HepG2 (cell line): ENCODE results near the gene CUTC. TPM values are rescaled to one million over a fixed set of nuclear protein-coding genes. Genes with fewer than 3 reads are reported as not detected.

Experiments used
- ATAC-seq: fragments of 200-7000 bp; cut with Tn5 transposase; 3 replicates; pipeline ENCODE4 v1.9.1; 2020; ENCODE audit warnings: mild to moderate bottlenecking, moderate library complexity
- BruUV-seq: library from RNA; stranded (reverse); fragments of 400-500 nt; replicated peaks from 2 replicates; lab custom pipeline; 2021; lab: Mats Ljungman, UMichigan
- CTCF ChIA-PET: fragments of 300-600 bp; formaldehyde crosslinking; extraction: SDS; loops from one replicate; lab custom pipeline; 2021; ENCODE audit warnings: low total read pairs, inconsistent platforms, low intra/inter-chr PET ratio; lab: Yijun Ruan, JAX
- POLR2A ChIA-PET: fragments of 350-600 bp; sonication (Branson Sonifier 250); formaldehyde crosslinking; loops from one replicate; lab custom pipeline; 2020; ENCODE audit warnings: antibody characterized with exemption, inconsistent platforms; lab: Yijun Ruan, JAX
- DNase-seq: peaks from one replicate; pipeline ENCODE4 v3.0.0-alpha.2; 2015; ENCODE audit warnings: low spot score
- FAIRE-seq: peaks from 3 replicates; lab custom pipeline; 2011; peaks lifted over from hg19 to GRCh38; lab: Jason Lieb, UNC
- H2AFZ ChIP-seq: one replicate; pipeline ENCODE4 v1.6.1; 2011; ENCODE audit warnings: low read length, inconsistent platforms
- H3K27ac ChIP-seq: fragments of 300-600 bp; 3 replicates; pipeline ENCODE4 v1.8.0; 2011; ENCODE audit warnings: mixed run types, mild to moderate bottlenecking, mixed read lengths, low read length, inconsistent platforms; ENCODE audit not compliant: insufficient read depth; ENCODE audit errors: extremely low read length
- H3K27me3 ChIP-seq, 2 experiments: fragments of 200-600 bp in 1 of 2; 2 replicates in 1 of 2; 3 replicates in 1 of 2; pipeline versions ENCODE4 v1.6.0 to v1.8.0; 2011; ENCODE audit warnings: low read length in 2 of 2, mild to moderate bottlenecking in 2 of 2, moderate library complexity in 2 of 2, inconsistent platforms in 1 of 2; ENCODE audit not compliant: insufficient read depth in 2 of 2, control insufficient read depth in 1 of 2
- H3K36me3 ChIP-seq, 2 experiments: fragments of 200-600 bp in 1 of 2; replicated peaks in 1 of 2; 2 replicates in 1 of 2; 3 replicates in 1 of 2; pipeline versions ENCODE4 v1.5.1 to v1.8.0; 2011; ENCODE audit warnings: low read length in 2 of 2, inconsistent platforms in 1 of 2; ENCODE audit not compliant: insufficient read depth in 2 of 2, control insufficient read depth in 1 of 2
- H3K4me1 ChIP-seq: 2 replicates; pipeline ENCODE4 v1.5.1; 2012; ENCODE audit warnings: low read length, inconsistent platforms; ENCODE audit not compliant: insufficient read depth
- H3K4me2 ChIP-seq: 2 replicates; pipeline ENCODE4 v1.6.0; 2011; ENCODE audit warnings: low read depth, low read length, inconsistent platforms
- H3K4me3 ChIP-seq, 3 experiments: fragments of 200-600 bp in 1 of 3; sonication (generic), shearing (Covaris generic) in 1 of 3; replicated peaks in 1 of 3; 2 replicates each; pipeline ENCODE4 v1.5.1; 2011 to 2016; ENCODE audit warnings: low read length in 3 of 3, inconsistent platforms in 2 of 3, low read depth in 2 of 3, mild to moderate bottlenecking in 2 of 3, control low read depth in 1 of 3, mixed read lengths in 1 of 3; ENCODE audit not compliant: insufficient read depth in 1 of 3
- H3K79me2 ChIP-seq: one replicate; pipeline ENCODE4 v1.6.1; 2011; ENCODE audit warnings: low read length, inconsistent platforms; ENCODE audit not compliant: insufficient read depth
- H3K9ac ChIP-seq: 2 replicates; pipeline ENCODE4 v1.6.0; 2011; ENCODE audit warnings: mild to moderate bottlenecking, low read depth, low read length, inconsistent platforms; ENCODE audit not compliant: insufficient read depth
- H3K9me3 ChIP-seq: 2 replicates; pipeline ENCODE4 v1.5.1; 2012; ENCODE audit warnings: mild to moderate bottlenecking, low read length
- H4K20me1 ChIP-seq: 2 replicates; pipeline ENCODE4 v1.6.0; 2011; ENCODE audit warnings: inconsistent platforms, mild to moderate bottlenecking, low read length, moderate library complexity; ENCODE audit not compliant: insufficient read depth
- ASH2L ChIP-seq: fragments of 300-600, 200-600 bp; sonication (generic); IDR thresholded peaks from 2 replicates; pipeline ENCODE4 v1.7.0; 2017; ENCODE audit warnings: low read depth, mild to moderate bottlenecking, moderate library complexity, mixed read lengths, low read length; ENCODE audit not compliant: insufficient read length
- BHLHE40 ChIP-seq: IDR thresholded peaks from 2 replicates; pipeline ENCODE4 v1.6.1; 2011; ENCODE audit warnings: low read length, improper control_type of control experiment
- CCDC6 ChIP-seq: sonication (generic); formaldehyde crosslinking; IDR thresholded peaks from 2 replicates; pipeline ENCODE4 v1.8.1; 2022; ENCODE audit warnings: mild to moderate bottlenecking, missing genetic modification reagents, moderate library complexity
- HDAC2 ChIP-seq: sonication (generic); formaldehyde crosslinking; IDR thresholded peaks from 2 replicates; pipeline ENCODE4 v1.4.0; 2020; ENCODE audit warnings: missing genetic modification reagents
- HOXA5 ChIP-seq: sonication (generic); formaldehyde crosslinking; IDR thresholded peaks from 2 replicates; pipeline ENCODE4 v1.4.0; 2020; ENCODE audit warnings: missing genetic modification reagents
- MIER3 ChIP-seq: IDR thresholded peaks from 2 replicates; pipeline ENCODE4 v1.6.1; 2016; ENCODE audit warnings: missing compliant biosample characterization, borderline replicate concordance
- MNT ChIP-seq: fragments of 450-650 bp; IDR thresholded peaks from 2 replicates; pipeline ENCODE4 v1.6.1; 2016
- PHF5A ChIP-seq: IDR thresholded peaks from one replicate; pipeline ENCODE4 v1.6.1; 2018; ENCODE audit warnings: low read depth, missing genetic modification reagents; ENCODE audit not compliant: unreplicated experiment
- SATB2 ChIP-seq: sonication (generic); formaldehyde crosslinking; IDR thresholded peaks from 2 replicates; pipeline ENCODE4 v1.5.0; 2020; ENCODE audit warnings: missing genetic modification reagents
- YEATS4 ChIP-seq: sonication (generic); formaldehyde crosslinking; IDR thresholded peaks from 2 replicates; pipeline ENCODE4 v1.4.0; 2020; ENCODE audit warnings: missing genetic modification reagents, borderline replicate concordance
- ZBTB37 ChIP-seq: sonication (generic); formaldehyde crosslinking; IDR thresholded peaks from 2 replicates; pipeline ENCODE4 v1.4.0; 2020; ENCODE audit warnings: mild to moderate bottlenecking, missing genetic modification reagents
- ZBTB49 ChIP-seq: sonication (generic); formaldehyde crosslinking; IDR thresholded peaks from 2 replicates; pipeline ENCODE4 v1.4.0; 2020; ENCODE audit warnings: missing genetic modification reagents, borderline replicate concordance
- ZHX1 ChIP-seq: sonication (generic); formaldehyde crosslinking; IDR thresholded peaks from 2 replicates; pipeline ENCODE4 v1.8.1; 2022; ENCODE audit warnings: low read depth, mild to moderate bottlenecking, missing genetic modification reagents
- ZNF629 ChIP-seq: sonication (generic); formaldehyde crosslinking; conservative IDR thresholded peaks from 2 replicates; pipeline ENCODE4 v1.5.0; 2020; ENCODE audit warnings: missing genetic modification reagents
- WGBS: methylation state at CpG from one replicate; pipeline ENCODE4 v1.1.6; 2017; ENCODE audit warnings: low lambda C conversion rate; 5-methylcytosine and 5-hydroxymethylcytosine counted together
- in situ Hi-C: cut with HindIII; loops from 2 replicates; pipeline ENCODE4 v1.10.0; 2017; ENCODE audit warnings: low pct_unique_long_range_greater_than_20kb; ENCODE audit not compliant: extremely low pct_ligation_motif_present
- intact Hi-C: fragments of 100-400 bp; cut with micrococcal nuclease; formaldehyde crosslinking; loops from one replicate; pipeline ENCODE4 v1.10.0; 2022; ENCODE audit not compliant: unreplicated experiment
- polyA plus RNA-seq, 8 experiments: library from polyadenylated mRNA; depleted of rRNA in 3 of 8; stranded (reverse) in 7 of 8; unstranded in 1 of 8; fragments of >200 nt; fragmentation: Illumina TruSeq in 4 of 8; extraction: Trizol in 4 of 8; gene quantifications; 2 replicates each; pipeline versions ENCODE4 v1.2.1 to v1.2.3, GENCODE V29; 2011 to 2016; ENCODE audit warnings: low read depth in 4 of 8, missing spikeins in 1 of 8, mixed read lengths in 1 of 8; ENCODE audit not compliant: insufficient read depth in 1 of 8
- total RNA-seq, 5 experiments: library from RNA; depleted of rRNA; stranded (reverse); fragments of >200 nt; fragmentation: Illumina TruSeq; extraction: Trizol; gene quantifications; 2 replicates each; pipeline ENCODE4 v1.2.3, GENCODE V29; 2016; ENCODE audit warnings: low read depth in 1 of 5

CUTC gene
- total and polyA plus RNA-seq, 2 of the 13 experiments (the other 11 are each of a cell fraction or from before 2014, with no cell fraction given) = 22.3 to 25.8 TPM

GRCh38 chr10:99731306-99732032 is 565 bp upstream of the CUTC start:
- FAIRE-seq = no peak
- H3K79me2 ChIP-seq = peaks cover 25% of the 10 kb centered on the region
- H3K9me3 ChIP-seq = no peaks in the 10 kb centered on the region
- peak overlapping the region; percentile 91 for H3K9ac ChIP-seq
- no peaks in the 10 kb centered on the region; a peak in 1 of 5 replicates for H3K27me3 ChIP-seq
- peak overlapping the region; percentile 66 for H3K4me2 ChIP-seq
- peak overlapping the region; percentile 97 for H3K27ac ChIP-seq
- 4% methylated on average over 16 of the region's 16 CpGs for WGBS
- no peak for ATAC-seq
- BruUV-seq = TSS peak; percentile 85
- DNase-seq = no peak
- peak overlapping the region; percentile 80 to 87 (median 81) for H3K4me3 ChIP-seq
- CTCF ChIA-PET = no interaction called here
- H4K20me1 ChIP-seq = 0 out of 2 replicates have a peak, but pooled peaks cover 4% of the 10 kb centered on the region
- peak overlapping the region; percentile 37 for H2AFZ ChIP-seq
- POLR2A ChIA-PET = interaction anchor here (1.0 to 3.7 kb wide), 26 partner anchors 11 to 639 kb away, joined by 3 to 73 read pairs (median 6); partner anchors contain the start of genes ABCC2, ENTPD7 and SLC25A28
- peaks cover 45% of the 10 kb centered on the region for H3K4me1 ChIP-seq
- in situ Hi-C loops (loop anchor here (5.0 kb wide), 1 partner anchor 51 kb away; the partner anchor contains the start of gene ABCC2), intact Hi-C loops (loop anchor here (1.0 to 2.0 kb wide), 2 partner anchors 23 to 51 kb away; partner anchors contain the start of gene ABCC2)
- peaks cover 0 to 9% of the 10 kb centered on the region in 2 experiments; a peak in 2 of 5 replicates for H3K36me3 ChIP-seq
- TF ChIP-seq CCDC6 (CRISPR knock-in tag) (no peak), PHF5A (CRISPR knock-in tag) (no peak), MNT (no peak), ASH2L (no peak), ZNF629 (CRISPR knock-in tag) (peak; percentile 73), ZBTB49 (CRISPR knock-in tag) (0 out of 2 replicates have a peak, but pooled peaks have one; percentile 44), BHLHE40 (no peak), YEATS4 (CRISPR knock-in tag) (0 out of 2 replicates have a peak, but pooled peaks have one; percentile 3), HDAC2 (0 out of 2 replicates have a peak, but pooled peaks have one; percentile 37), SATB2 (no peak), MIER3 (CRISPR knock-in tag) (no peak), HOXA5 (no peak), ZHX1 (CRISPR knock-in tag) (0 out of 2 replicates have a peak, but pooled peaks have one; percentile 44), ZBTB37 (no peak)
